ENCODE measurements around the gene GREM1. TPM values are rescaled to one million over a fixed set of nuclear protein-coding genes. Genes with fewer than 3 reads are reported as not detected.

Gene GREM1
- total and polyA plus RNA-seq, 2 donors (not counting 3 experiments of a cell fraction or from before 2014, with no cell fraction given), result not detected

DNA sequence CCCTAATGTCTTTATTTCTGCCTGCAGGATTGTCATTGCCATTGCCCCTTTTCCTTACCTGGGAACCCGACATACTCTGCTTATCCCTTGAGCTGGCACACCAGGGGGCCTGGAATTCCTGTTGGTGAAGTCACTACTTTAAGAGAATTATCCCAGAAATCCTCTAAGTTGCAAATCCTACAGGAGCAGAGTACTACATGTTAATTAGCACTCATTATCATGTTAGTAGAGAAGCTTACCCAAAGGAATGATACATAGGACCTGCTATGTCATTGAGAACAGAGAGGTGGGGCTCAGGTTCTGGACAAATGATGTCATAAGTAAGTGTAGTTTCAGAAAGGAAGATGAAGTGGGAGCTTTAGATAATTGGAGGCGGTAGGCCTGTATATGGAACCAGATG, 48.9 kb upstream of the GREM1 start:
- no peaks in the 10 kb centered on the region for H3K4me1 ChIP-seq (ENCODE audit: control insufficient read depth, extremely low read depth, insufficient read depth, low read length)
- DNase-seq (ENCODE audit: low read depth, low spot score) (no peak), FAIRE-seq (no peak)
- dilution Hi-C loops (cut with MboI; ENCODE audit: extremely low pct_ligation_motif_present, low sequenced_read_pairs) (no loop called here), intact Hi-C loops (cut with micrococcal nuclease) (no loop called here)
- POLR2A ChIA-PET, result no interaction called here
- H3K9me3 ChIP-seq (replicated peaks; ENCODE audit: control insufficient read depth, insufficient read depth, low read length), result no peaks in the 10 kb centered on the region
- CTCF ChIA-PET, result interaction anchor here (0.8 to 2.6 kb wide), 7 partner anchors 10 to 326 kb away, joined by 3 to 13 read pairs (median 5); no protein-coding TSS in a partner anchor
- TF ChIP-seq GATA2 (IDR thresholded peaks at IDR 0.05; ENCODE audit: insufficient read depth, insufficient read length, low read depth, low read length) (no peak), FOS (IDR thresholded peaks at IDR 0.05; ENCODE audit: borderline replicate concordance, insufficient read depth, low read length) (no peak), MYC (IDR thresholded peaks at IDR 0.05; ENCODE audit: low read depth, low read length) (no peak), JUN (IDR thresholded peaks at IDR 0.05; ENCODE audit: borderline replicate concordance, insufficient read depth, insufficient read length, low read depth) (no peak), POLR2A (IDR thresholded peaks at IDR 0.05; ENCODE audit: low read depth, low read length) (no peak), EZH2 (IDR thresholded peaks at IDR 0.05; ENCODE audit: borderline replicate concordance, low read depth, low read length, severe bottlenecking) (no peak), POLR2AphosphoS5 (IDR thresholded peaks at IDR 0.05; ENCODE audit: insufficient read depth, low read depth, low read length) (no peak)
- TF ChIP-seq, protein P1, sequence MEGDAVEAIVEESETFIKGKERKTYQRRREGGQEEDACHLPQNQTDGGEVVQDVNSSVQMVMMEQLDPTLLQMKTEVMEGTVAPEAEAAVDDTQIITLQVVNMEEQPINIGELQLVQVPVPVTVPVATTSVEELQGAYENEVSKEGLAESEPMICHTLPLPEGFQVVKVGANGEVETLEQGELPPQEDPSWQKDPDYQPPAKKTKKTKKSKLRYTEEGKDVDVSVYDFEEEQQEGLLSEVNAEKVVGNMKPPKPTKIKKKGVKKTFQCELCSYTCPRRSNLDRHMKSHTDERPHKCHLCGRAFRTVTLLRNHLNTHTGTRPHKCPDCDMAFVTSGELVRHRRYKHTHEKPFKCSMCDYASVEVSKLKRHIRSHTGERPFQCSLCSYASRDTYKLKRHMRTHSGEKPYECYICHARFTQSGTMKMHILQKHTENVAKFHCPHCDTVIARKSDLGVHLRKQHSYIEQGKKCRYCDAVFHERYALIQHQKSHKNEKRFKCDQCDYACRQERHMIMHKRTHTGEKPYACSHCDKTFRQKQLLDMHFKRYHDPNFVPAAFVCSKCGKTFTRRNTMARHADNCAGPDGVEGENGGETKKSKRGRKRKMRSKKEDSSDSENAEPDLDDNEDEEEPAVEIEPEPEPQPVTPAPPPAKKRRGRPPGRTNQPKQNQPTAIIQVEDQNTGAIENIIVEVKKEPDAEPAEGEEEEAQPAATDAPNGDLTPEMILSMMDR (IDR thresholded peaks at IDR 0.05; ENCODE audit: extremely low read depth in 1 of 2, insufficient read depth in 1 of 2, low read depth in 1 of 2, low read length in 2 of 2), result no peak
- TF ChIP-seq, protein P2, sequence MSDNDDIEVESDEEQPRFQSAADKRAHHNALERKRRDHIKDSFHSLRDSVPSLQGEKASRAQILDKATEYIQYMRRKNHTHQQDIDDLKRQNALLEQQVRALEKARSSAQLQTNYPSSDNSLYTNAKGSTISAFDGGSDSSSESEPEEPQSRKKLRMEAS (IDR thresholded peaks at IDR 0.05; ENCODE audit: insufficient read depth, insufficient read length), result no peak
- H2AFZ ChIP-seq (ENCODE audit: low read depth, low read length), result no peak overlapping the region
- H3K4me2 ChIP-seq (ENCODE audit: insufficient read depth, low read length), result no peak overlapping the region
- no peaks in the 10 kb centered on the region for H4K20me1 ChIP-seq (replicated peaks; ENCODE audit: control insufficient read depth, extremely low read depth, insufficient read depth, low read length)
- H3K36me3 ChIP-seq (ENCODE audit: control insufficient read depth in 2 of 2, extremely low read depth in 1 of 2, insufficient read depth in 2 of 2, low read length in 2 of 2), result peaks cover 0 to 4% of the 10 kb centered on the region in 2 experiments
- no peak overlapping the region for H3K9ac ChIP-seq (replicated peaks; ENCODE audit: extremely low read depth, insufficient read depth, low read length)
- no peaks in the 10 kb centered on the region for H3K79me2 ChIP-seq (ENCODE audit: control insufficient read depth, insufficient read depth, low read length)
- no peaks in the 10 kb centered on the region for H3K9me1 ChIP-seq (replicated peaks; ENCODE audit: control insufficient read depth, extremely low read depth, insufficient read depth, low read length)
- H3K27me3 ChIP-seq (ENCODE audit: control insufficient read depth in 2 of 2, insufficient read depth in 2 of 2, low read length in 2 of 2), result no peaks in the 10 kb centered on the region
- H3K27ac ChIP-seq (ENCODE audit: insufficient read depth, low read depth, low read length), result no peak overlapping the region
- BruUV-seq (replicated peaks), result no TSS peak
- no peak overlapping the region for H3K4me3 ChIP-seq (replicated peaks in 1 of 3; ENCODE audit: insufficient read depth in 1 of 3, low read depth in 1 of 3, low read length in 3 of 3)

All from endothelial cell of umbilical vein (primary cell).